MCF 10A (cell line): ENCODE measurements around the gene SREK1. TPM values are rescaled to one million over a fixed set of nuclear protein-coding genes. Genes with fewer than 3 reads are reported as not detected.

Experiments used
- BruUV-seq: library from RNA; stranded (reverse); fragments of 400-500 nt; replicated peaks from 2 replicates; lab custom pipeline; 2021; lab: Mats Ljungman, UMichigan
- CTCF ChIA-PET: fragments of 300-600 bp; sonication (Branson Sonifier 250); formaldehyde crosslinking; extraction: SDS; loops from one replicate; lab custom pipeline; 2021; ENCODE audit warnings: antibody characterized with exemption, inconsistent platforms; lab: Yijun Ruan, JAX
- POLR2A ChIA-PET: fragments of 300-600, 350-650 bp; sonication (Branson Sonifier 250); formaldehyde crosslinking; extraction: SDS; loops from one replicate; lab custom pipeline; 2020; ENCODE audit warnings: antibody characterized with exemption, inconsistent platforms; lab: Yijun Ruan, JAX
- DNase-seq: peaks from one replicate; pipeline ENCODE4 v3.0.0-alpha.2; 2018; ENCODE audit not compliant: unreplicated experiment
- H3K27ac Mint-ChIP-seq: one replicate; pipeline ENCODE4 v1.8.0; 2022; ENCODE audit warnings: mild to moderate bottlenecking, low read depth, mixed read lengths; ENCODE audit not compliant: unreplicated experiment
- H3K27me3 Mint-ChIP-seq: one replicate; pipeline ENCODE4 v1.8.0; 2022; ENCODE audit warnings: mixed read lengths; ENCODE audit not compliant: insufficient read depth, unreplicated experiment
- H3K36me3 Mint-ChIP-seq: one replicate; pipeline ENCODE4 v1.8.0; 2022; ENCODE audit warnings: mild to moderate bottlenecking, moderate library complexity, mixed read lengths; ENCODE audit not compliant: insufficient read depth, unreplicated experiment
- H3K4me1 Mint-ChIP-seq: one replicate; pipeline ENCODE4 v1.8.0; 2022; ENCODE audit warnings: mixed read lengths; ENCODE audit not compliant: insufficient read depth, unreplicated experiment
- H3K4me3 Mint-ChIP-seq: one replicate; pipeline ENCODE4 v1.8.0; 2022; ENCODE audit warnings: mild to moderate bottlenecking, moderate library complexity, mixed read lengths; ENCODE audit not compliant: unreplicated experiment
- H3K9me3 Mint-ChIP-seq: one replicate; pipeline ENCODE4 v1.8.0; 2022; ENCODE audit warnings: mixed read lengths; ENCODE audit not compliant: unreplicated experiment
- CTCF ChIP-seq: fragments of 200-600 bp; IDR thresholded peaks from one replicate; pipeline ENCODE4 v1.8.0; 2022; ENCODE audit warnings: antibody characterized with exemption, mild to moderate bottlenecking; ENCODE audit not compliant: unreplicated experiment
- intact Hi-C: fragments of 100-400 bp; cut with micrococcal nuclease; formaldehyde crosslinking; loops from 2 replicates; pipeline ENCODE4 v1.14.1; 2022
- total RNA-seq: library from RNA; stranded (reverse); gene quantifications from 2 replicates; pipeline ENCODE4 v1.2.3, GENCODE V29; 2022

Gene SREK1
- total RNA-seq, 1 experiment from 2014 or later: 102 TPM

GRCh38 chr5:66223637-66224036 is 79.5 kb downstream of the SREK1 start:
- intact Hi-C loops: loop anchor here (5.0 kb wide), 1 partner anchor 51 kb away; no protein-coding TSS in a partner anchor

DNA sequence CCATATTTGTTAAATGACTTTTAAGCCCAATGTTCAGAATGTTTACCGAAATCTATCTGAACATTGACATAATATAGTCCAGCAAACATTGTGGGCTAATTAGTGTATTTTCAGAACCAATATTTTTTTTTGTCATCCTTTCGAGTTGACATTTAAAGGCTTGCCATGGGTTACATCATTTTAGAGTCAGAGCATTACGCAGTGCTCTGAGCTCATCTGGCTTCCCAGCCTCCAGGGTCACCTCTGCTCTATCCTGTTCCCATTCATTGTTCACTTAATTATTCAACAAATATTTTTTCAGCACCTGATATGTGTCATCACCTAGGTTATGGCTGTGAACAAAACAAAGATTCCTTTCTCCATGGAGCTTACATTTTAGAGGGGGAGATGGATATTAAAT is 80.2 kb downstream of the SREK1 start:
- no TSS peak for BruUV-seq
- Mint-ChIP-seq H3K27me3 (no peaks in the 10 kb centered on the region), H3K9me3 (peaks cover 8% of the 10 kb centered on the region), H3K27ac (no peak overlapping the region), H3K4me3 (no peak overlapping the region), H3K4me1 (no peaks in the 10 kb centered on the region), H3K36me3 (no peaks in the 10 kb centered on the region)
- no peak for DNase-seq
- CTCF ChIA-PET: interaction anchor here (0.6 to 1.1 kb wide), 4 partner anchors 11 to 708 kb away, joined by 3 read pairs; no protein-coding TSS in a partner anchor
- intact Hi-C loops: loop anchor here (5.0 kb wide), 1 partner anchor 52 kb away; no protein-coding TSS in a partner anchor
- no peak for TF ChIP-seq CTCF
- POLR2A ChIA-PET: no interaction called here

More at GRCh38 chr5:66223637-66224036, 79.5 kb downstream of the SREK1 start:
- Mint-ChIP-seq H3K4me1 (no peaks in the 10 kb centered on the region), H3K9me3 (peaks cover 8% of the 10 kb centered on the region), H3K36me3 (no peaks in the 10 kb centered on the region), H3K27ac (no peak overlapping the region), H3K4me3 (no peak overlapping the region), H3K27me3 (no peaks in the 10 kb centered on the region)
- BruUV-seq: no TSS peak
- TF ChIP-seq CTCF: peak; percentile 23
- ChIA-PET CTCF (no interaction called here), POLR2A (no interaction called here)
- peak; percentile 48 for DNase-seq

DNA sequence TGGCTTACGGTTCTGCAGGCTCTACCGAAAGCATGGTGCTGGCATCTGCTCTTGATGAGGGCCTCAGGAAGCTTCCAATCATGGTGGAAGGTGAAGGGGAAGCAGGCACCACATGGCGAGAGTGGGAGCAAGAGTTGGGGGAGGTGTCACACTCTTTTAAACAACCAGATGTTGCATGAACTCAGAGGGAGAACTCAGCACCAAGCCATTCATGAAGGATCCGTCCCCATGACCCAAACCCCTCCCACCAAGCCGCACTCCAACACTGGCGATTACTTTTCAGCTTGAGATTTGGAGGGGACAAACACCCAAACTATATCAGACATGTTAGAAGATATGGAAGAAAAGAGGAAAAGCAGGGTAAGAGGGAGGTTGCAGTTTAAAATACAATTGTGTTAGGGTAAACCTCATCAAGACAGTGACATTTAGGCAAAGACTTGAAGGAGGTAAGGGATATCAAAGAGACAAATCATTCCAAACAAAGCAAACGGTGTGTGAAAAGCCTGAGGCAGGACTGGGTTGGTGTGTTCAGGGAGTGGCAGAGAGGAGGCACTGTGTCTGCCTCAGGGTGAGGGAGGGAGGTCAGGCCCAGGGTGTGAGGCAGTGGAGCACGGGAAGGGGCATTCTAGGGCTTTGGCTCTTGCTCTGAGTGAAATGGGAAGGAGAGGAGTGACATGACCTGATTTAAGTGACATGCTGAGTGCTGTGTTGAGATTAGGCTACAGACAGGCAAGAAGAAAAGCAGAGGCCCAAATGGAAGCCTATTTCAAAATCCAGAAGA is 80.9 kb downstream of the SREK1 start:
- Mint-ChIP-seq H3K4me1 (no peaks in the 10 kb centered on the region), H3K9me3 (peaks cover 8% of the 10 kb centered on the region), H3K27ac (no peak overlapping the region), H3K36me3 (no peaks in the 10 kb centered on the region), H3K27me3 (no peaks in the 10 kb centered on the region), H3K4me3 (no peak overlapping the region)
- ChIA-PET CTCF (interaction anchor here (0.6 to 1.1 kb wide), 4 partner anchors 10 to 709 kb away, joined by 3 read pairs; no protein-coding TSS in a partner anchor), POLR2A (no interaction called here)
- DNase-seq: no peak
- no TSS peak for BruUV-seq
- intact Hi-C loops: loop anchor here (5.0 kb wide), 1 partner anchor 53 kb away; no protein-coding TSS in a partner anchor
- no peak for TF ChIP-seq CTCF

- DNase-seq: no peak
- CTCF ChIA-PET: interaction anchor here (0.7 to 1.0 kb wide), 2 partner anchors 76 to 347 kb away, joined by 3 read pairs; no protein-coding TSS in a partner anchor
- TF ChIP-seq CTCF: no peak
- H3K36me3 Mint-ChIP-seq: no peaks in the 10 kb centered on the region
- H3K27ac Mint-ChIP-seq: no peak overlapping the region
- peaks cover 8% of the 10 kb centered on the region for H3K9me3 Mint-ChIP-seq
- intact Hi-C loops: no loop called here
- H3K4me1 Mint-ChIP-seq: no peaks in the 10 kb centered on the region
- BruUV-seq: no TSS peak
- H3K27me3 Mint-ChIP-seq: no peaks in the 10 kb centered on the region
- H3K4me3 Mint-ChIP-seq: no peak overlapping the region
- POLR2A ChIA-PET: no interaction called here
Measured at GRCh38 chr5:66230551-66230950, 86.5 kb downstream of the SREK1 start.
